Measurements from ENCODE around the gene HIVEP3. TPM values are rescaled to one million over a fixed set of nuclear protein-coding genes. Genes with fewer than 3 reads are reported as not detected.

The HIVEP3 gene
- polyA plus RNA-seq, 10 donors: 1.9 to 3.8 (median 2.7) TPM

DNA sequence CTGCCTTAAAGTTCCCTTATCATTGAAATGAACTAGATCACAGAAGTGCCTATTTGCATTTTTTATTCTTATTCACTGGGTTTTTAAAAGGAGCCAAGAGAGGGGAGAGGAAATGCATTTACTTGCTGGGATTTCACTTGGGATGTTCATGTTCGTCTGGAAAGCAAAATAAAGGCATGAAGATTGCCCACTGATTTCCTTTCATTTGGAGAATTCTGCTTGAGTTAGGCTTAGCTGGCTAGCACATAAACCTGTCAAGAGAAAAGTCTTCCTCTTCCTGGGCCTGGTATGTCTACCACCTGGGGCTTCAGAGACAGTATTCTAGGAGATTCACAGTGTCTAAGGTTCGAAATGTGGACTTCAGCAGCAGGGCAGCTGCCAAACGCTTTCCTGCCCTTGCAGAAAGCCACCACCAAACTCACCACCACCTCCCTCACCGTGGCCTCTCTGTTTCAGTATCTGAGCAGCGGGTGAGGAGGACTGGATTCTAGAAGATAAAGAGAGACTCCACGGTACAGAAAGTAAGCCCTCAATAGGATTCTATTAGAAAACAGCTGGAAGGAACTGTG is 44.5 kb downstream of the HIVEP3 start:
- no peak for DNase-seq

DNA sequence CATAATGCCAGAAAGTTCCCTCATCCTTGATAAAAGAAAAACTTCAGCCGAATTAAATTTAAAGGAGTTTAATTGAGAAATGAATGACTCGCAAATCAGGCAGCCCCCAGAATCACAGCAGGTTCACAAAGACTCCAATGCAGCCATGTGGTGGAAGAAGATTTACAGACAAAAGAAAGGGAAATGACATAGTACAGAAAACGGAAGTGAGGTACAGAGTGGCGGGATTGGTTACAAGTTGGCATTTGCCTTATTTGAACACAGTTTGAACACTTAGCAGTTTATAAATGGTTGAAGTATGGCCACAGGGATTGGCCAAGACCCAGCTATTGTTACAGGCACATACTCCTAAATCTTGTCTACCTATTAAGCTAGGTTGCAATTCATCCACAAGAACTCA is 46.6 kb downstream of the HIVEP3 start:
- no peak for DNase-seq

DNA sequence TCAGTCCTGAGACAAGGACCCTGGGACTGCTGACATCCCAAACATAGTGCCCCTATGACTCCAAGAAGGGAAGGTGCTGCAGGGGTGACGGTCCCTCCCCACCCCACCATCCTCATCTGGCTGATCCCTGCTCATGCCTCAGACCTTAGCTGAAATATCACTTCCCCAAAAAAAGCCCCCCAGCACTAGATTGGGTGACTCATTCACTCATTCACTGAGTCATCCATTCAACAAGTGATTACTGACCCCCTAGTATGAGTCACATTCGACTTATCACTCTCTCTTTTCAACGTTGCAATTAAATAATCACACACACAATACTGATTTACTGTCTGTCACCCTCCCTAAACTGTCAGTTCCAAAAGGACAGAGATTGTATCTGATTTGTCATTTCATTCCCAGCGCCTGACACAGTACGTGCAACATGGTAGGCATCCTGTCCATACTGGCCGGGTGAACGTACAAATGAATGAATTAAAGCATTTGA is 48.6 kb downstream of the HIVEP3 start:
- DNase-seq: peak in 1 of 3 donors; percentile 56

DNA sequence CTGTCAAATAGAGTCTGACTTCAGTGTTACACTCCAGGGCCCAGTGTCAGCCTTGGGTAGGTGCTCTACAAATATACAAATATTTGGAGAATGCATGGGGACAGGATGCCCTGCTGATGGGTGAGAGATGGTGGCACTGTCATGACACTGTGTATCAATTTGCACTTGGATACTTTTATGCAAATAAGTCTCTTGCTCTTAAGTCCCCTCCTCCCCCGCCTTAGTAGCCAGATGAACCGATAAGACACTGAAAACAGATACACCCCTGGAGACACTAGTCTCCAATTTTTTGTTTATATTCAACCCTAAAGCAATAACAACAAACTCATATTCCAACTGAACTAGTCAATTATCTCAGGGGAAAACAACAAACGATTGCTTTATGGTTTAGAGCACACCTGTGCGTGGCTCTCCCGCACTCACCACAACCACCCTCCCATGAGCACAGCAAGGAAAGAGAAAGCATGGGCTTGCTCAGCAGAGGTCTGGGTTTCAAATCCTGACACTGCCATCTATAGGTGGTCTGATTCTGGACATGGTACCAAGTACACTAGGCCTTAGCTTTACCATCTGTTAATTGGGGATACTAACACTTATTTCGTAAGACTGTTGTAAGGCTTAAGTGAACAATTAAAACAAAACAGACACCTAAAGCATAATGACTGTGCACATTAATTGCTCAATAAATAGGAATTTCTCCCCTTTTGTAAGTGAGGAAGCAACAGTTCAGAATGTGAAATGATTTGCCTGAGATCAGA is 50.3 kb downstream of the HIVEP3 start:
- DNase-seq: no peak

DNA sequence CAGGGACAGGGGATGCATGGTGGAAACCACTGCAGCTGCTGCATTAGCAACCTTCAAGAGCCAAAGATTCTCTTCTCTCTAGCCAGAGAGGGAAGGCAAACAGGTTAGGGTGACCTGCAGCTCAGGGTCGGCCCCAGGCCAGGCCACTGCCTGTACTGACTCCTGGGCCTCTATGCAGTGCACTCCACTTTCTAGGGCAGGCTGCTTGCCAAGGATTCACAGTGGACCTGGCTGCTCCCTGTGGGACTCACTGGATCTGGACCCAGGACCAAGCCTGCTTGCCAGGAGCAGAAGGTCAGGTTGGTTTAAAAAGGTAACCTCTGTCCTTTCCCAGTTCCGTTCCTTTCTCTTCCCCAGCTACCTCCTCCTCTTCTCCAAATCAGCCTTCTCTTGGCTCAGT is 52.4 kb downstream of the HIVEP3 start:
- no peak for DNase-seq

DNA sequence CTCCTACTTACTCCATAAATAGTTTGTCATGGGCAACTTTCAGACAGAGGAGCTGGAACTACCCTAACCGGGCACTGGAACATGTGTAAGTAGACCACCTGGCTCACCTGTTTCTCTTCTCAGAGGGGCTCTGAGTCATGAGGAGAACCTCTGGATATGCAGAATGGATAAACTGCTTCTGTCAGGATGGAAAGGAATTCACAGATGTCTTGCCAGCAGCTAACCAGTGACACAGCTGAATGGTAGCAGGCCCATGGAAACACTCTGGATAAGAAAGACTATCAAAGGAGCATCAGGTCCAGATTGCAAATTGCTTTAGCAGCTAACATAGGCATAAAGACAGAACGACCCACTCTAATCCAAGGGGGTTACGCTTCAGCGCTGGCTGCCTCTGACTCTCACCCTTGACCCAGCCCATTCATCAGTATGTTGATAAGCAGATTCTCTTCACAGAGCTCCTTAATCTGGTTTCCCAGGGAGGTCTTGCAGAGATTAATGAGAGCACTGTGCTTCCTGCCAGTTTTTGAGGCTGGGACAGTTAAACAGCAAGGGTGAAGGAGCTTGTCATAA is 54.2 kb downstream of the HIVEP3 start:
- no peak for DNase-seq

DNA sequence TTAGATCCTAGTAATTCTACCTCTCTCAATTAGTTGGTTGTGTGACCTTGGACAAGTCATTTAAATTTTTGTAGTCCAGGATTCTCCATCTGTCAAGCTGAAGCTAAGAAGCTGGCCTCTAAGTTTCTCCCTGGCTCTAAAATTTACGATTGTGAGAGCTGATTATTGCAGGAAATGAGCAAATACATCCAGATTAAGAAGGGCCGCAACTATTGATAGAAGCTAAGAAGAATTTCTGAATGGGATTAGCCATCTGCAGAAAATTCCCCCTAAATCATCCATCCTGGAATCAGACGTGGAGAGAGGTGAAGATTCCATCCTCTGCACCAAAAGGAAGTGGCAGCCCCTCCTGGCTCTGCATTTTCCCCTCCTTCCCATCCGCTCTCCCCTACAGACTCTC is 55.0 kb downstream of the HIVEP3 start:
- DNase-seq: no peak

DNA sequence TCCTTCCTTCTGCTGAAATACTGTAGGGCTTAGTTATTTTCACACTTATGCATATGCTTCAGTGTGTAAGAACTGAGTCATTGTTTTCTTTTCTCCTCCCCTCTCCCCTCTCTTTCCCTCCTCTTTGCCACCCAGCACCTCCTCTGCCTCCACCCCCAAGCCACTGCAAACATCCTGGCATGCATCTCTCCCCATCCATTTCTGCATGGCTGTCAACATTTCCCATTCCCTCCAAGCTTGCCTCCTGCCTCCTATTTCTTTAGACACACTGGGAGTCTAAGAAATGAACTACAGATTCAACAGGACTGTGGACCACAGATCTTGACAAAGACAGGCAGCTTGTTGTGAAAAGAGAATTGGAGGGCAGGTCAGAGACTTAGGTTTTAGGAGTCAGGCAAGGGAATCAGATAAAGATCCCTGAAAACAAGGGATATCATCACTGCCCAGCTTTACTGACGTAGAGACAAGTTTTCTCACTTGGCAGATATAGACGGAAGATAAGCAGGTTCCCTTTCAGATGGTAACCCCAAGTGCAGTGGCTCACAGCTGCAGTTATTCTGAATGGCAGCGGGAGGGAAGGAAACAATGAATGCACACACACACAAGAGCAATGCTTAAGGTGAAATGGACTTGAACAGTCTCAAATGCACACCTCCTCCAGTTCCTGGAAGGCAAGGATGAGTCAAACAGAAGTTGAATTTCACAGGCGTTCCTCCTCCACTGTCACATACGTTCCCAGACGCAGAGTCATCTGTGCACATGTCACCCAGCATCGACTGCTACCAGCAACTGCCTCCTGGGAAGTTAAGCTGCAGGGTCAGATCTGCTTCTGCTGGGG is 56.1 kb downstream of the HIVEP3 start:
- DNase-seq: peak in 1 of 3 donors; percentile 91

DNA sequence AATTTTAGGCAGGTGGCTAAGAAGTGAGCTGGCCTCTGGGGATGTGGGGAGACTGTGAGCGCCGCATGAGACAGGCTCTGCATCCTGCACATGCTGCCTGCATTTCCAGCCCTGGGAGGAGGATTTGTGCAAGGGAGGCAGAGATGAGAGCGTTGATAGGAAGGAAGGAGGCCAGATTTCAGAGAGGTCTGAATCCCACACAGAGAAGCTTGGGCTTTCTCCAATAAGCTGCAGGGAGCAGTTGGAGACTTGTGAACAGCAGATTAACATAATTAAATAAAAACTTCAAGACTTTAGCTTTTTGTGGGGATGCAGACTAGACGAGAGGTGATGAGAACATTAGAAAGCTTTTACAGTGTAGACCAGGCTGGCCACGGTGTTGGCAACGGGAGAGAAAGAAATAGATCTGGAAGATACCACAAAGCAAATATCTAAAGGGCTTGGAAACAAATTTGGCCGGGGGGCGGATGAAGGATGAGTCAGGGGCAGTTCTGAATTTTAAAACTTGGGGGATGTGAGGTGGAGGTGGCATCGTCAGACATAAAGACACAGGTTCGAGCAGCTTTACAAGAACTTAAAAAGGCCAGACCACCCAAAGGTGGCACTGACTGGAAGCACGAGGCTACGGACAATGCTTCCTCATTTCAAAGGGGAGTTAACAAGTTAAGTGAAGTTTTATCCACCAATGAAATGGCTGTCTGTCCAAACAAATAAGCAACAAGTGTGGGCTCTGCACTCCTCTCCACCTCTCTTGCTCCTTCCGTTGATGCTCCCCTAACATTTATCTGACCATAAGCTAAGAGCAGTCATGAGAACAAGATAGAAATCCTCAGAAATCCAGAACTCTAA is 57.0 kb downstream of the HIVEP3 start:
- DNase-seq: no peak

DNA sequence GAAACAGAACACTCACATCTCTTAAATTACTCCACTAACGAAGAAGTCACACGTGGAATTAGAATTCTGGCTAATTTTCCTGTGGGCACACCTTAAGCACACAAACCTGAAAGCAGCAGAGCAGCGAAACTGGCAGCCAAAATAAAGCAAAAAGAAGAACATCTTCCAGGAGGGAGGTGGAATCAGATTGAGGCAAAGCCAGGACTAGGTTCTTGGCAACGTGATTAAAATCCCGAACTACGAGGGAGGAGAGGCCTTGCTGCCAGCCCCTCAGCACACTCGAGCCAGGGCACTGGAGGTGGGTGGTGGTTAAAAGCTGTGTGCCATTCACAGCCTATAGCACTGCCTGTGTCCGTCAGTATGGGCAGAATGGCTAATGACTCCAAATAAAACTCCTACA is 58.0 kb downstream of the HIVEP3 start:
- DNase-seq: no peak

DNA sequence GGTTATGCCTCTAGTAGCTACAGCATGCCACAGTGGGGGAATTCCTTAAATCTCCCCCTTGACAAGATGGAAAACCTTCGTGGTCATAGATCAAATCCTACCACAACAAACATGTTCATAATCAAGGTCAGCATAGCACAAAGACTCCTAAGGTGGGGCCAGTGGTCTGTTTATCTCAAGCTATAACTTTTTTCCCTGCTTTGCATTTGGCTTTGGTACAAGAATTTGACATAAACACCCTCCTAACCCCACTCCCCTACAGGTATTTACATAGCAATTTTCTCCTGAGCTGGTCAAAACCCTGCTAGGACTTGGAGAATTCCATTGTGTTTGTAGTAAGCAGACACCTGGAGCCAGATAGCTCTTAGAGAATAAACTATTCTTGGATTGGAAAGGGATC is 58.5 kb downstream of the HIVEP3 start:
- DNase-seq: no peak

DNA sequence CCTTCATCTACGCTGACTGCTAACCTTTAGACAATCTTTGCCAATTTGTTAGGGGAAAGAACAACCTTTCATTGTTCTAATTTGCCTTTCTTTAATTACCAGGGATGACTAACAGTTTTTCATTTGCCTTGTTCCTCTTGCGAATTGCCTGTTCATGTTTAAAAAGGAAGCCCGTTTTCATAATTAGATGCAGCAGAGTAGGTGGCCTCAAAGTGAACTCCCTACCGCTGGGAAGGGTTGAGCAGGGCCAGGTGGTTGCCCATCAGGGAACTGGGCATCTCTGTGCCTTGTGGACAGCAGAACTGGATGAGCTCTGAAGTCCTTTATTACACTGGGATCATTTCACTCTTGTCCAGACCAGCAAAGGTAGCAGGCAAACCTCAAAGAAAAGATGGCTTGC is 59.0 kb downstream of the HIVEP3 start:
- DNase-seq: no peak

DNA sequence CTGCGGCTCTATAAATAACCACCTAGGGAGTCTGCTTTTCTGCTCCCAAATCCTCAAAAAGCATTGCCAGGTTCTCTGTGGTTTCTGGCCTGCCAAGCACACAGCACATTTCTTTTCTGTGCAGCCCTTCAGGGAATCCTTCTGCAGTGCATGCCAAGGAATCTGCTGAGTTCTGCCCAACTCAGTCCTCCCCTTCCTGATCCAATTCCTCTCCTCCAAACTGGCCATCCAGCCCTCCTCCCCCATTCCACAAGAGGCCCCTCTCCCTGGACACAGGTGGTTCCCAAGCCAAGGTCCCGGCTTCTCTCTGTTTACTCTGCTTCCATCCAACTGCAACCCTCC is 61.8 kb downstream of the HIVEP3 start:
- peak in 2 of 3 donors; percentile 17 to 48 for DNase-seq

DNA sequence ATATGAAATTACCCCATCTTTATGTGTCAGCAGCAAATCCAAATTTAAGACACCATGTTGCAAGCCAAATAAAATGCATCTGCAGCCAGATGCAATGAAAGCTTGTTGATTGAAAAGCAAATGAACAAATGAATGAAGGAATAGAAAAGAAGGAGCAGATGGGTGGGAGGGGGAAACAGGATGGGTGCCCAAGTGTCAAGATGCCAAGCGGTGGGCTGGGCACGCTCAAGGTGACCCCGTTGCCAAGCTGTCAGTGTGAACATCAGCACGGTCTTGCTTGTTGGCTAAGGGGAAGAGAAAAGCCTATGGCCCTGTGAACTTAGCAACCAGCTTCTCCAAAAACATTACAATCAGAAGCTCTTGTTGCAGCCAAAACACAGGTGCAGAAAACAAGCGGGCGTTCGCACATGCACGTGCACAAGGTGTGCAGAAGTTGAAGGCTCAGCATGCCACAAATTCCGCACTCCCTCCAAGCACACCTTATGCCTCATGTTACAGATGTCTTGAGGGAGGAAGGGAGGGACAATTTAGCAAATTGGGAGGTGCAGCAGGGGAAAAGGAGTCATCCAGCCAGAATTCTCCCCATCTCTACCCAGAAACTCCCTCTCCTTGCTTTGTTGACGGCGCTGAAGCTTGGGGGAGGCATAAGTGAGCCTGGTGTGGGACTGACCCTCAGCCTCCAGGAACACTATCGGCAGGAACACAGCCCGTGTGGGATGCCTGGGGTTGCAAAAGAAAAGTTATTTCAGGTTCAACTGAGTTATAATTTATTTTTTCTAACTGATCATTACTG is 62.4 kb downstream of the HIVEP3 start:
- DNase-seq: no peak

DNA sequence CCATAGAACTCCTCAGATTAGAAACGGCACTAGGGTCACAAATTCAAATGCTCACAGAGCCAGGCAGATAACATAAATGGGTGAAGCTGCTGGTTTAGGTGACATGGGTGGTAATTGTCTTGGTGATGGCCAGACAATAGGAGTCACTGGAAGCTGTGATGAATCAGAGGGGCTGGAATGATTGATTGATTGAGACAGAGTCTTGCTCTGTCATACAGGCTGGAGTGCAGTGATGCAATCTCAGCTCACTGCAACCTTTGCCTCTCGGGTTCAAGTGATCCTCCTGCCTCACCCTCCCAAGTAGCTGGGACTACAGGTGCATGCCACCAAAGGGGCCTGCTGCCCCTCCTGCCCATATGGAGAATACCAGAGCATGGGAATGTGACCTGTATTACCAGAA is 63.0 kb downstream of the HIVEP3 start:
- no peak for DNase-seq

DNA sequence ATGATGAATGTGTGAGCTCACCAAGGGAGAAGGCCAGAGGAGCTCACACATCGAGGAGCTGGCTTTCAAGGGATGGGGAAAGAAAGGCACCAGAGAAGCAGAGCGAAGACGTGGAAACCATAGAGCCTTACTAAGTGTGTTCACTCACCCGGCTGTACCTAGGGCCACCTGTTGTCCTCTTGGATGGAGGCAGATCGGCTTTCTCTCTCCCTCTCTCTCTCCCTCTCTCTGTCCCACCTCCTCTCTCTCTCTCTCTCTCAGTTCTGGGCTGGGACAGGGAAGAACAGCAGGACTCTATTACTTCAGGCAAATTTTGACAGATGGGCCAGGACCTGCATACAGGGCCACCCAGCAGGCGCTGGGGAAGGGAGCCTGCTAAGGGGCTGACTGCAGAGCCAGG is 64.8 kb downstream of the HIVEP3 start:
- DNase-seq: no peak

DNA sequence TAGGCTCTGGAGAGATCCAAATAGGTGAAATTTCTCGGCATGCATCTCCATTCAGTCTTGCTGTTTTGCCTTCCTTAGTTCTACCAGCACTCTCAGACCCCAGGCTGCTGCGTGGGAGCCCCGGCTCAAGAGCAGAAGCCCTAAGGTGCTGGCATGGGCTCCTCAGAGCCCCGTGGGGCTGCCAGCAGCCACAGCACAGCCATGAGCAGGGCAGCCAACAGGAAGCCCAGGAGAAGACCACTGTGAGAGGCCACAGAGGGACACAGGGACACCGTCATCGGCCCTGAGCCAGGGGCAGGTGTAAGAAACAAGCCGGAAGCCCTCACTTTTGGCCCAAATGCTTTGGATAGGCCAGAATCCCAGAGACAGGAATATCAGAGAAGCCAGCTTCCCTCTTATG is 66.6 kb downstream of the HIVEP3 start:
- no peak for DNase-seq

DNA sequence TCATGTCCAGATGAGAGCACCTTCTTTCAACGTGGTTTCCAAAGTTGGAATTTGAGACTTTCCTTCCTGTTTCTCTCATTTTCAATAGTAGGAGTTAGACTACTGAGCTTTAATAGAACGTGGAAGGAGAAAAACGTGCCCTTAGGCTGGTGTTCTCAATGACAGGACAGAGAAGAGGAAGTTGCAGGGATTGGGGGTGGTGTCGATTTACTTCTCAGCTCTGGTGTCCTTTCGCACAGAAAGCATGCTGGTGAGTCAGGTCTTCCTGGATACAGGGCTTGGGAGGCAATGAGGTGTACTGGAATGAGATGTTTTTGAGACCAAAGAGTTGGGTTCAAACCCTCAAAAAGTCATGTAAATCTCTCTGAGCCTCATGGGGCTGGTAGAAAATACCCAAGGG is 67.1 kb downstream of the HIVEP3 start:
- DNase-seq: peak in 1 of 3 donors; percentile 71

DNA sequence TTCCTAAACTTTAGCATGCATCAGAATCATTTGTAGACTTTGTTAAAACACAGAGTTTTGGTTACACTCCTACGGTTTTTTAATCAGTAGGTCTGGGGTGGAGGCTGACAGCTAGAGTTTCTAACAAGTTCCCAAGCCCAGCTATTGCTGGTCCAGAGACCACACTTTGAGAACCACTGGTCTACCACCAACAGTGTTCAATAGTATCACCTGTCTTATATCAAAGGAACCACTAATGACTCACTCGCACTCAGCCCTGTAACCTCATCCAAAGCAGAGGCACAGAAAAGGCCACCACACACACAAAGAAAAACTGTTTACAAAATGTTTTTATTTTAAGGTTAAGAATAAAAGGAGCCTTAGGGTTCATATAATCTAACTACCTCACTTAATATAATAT is 68.7 kb downstream of the HIVEP3 start:
- DNase-seq: no peak

DNA sequence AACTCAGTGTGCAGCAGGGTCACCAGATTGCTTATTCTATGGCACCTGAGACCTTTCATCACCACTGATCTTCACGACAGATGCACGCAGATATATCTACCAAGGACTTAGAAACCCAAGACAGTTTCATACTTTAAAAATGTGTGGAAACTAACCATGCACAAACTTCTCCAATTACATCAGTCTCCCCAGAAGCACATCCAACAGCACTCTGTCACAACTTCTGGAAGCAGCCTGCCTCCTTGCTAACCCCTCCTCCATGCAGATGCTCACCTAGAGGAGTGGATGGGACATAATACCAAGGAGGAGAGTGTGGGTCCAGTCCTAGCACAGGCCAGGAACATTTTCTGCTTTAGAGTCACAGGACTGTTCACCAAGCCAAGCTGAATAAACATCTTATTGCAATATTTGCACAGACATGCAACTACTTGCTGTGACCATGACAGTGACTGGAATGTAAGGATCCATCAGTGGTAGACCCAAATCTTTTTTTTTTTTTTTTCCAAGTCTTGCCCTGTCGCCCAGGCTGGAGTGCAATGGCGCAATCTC is 69.4 kb downstream of the HIVEP3 start:
- DNase-seq: no peak

Data from muscle of back (tissue), 11 donors.